Measurements from ENCODE around the gene HOXD13. TPM values are rescaled to one million over a fixed set of nuclear protein-coding genes. Genes with fewer than 3 reads are reported as not detected.

Gene HOXD13
- total and polyA plus RNA-seq, 2 experiments from 2014 or later = not detected

GRCh38 chr2:176102309-176102866, 9.9 kb downstream of the HOXD13 start:
- DNase-seq (ENCODE audit: low spot score) (no peak), ATAC-seq (no peak)
- TF ChIP-seq EZH2 (IDR thresholded peaks at IDR 0.05; ENCODE audit: low read depth, unreplicated experiment) (peak; percentile 74), NANOG (IDR thresholded peaks at IDR 0.05; ENCODE audit: borderline replicate concordance) (no peak), ETS1 (IDR thresholded peaks at IDR 0.05) (no peak), REST (IDR thresholded peaks at IDR 0.05; ENCODE audit: unreplicated experiment) (no peak), ZNF462 (CRISPR knock-in tag; IDR thresholded peaks at IDR 0.05) (no peak)
- TF ChIP-seq, protein P1, sequence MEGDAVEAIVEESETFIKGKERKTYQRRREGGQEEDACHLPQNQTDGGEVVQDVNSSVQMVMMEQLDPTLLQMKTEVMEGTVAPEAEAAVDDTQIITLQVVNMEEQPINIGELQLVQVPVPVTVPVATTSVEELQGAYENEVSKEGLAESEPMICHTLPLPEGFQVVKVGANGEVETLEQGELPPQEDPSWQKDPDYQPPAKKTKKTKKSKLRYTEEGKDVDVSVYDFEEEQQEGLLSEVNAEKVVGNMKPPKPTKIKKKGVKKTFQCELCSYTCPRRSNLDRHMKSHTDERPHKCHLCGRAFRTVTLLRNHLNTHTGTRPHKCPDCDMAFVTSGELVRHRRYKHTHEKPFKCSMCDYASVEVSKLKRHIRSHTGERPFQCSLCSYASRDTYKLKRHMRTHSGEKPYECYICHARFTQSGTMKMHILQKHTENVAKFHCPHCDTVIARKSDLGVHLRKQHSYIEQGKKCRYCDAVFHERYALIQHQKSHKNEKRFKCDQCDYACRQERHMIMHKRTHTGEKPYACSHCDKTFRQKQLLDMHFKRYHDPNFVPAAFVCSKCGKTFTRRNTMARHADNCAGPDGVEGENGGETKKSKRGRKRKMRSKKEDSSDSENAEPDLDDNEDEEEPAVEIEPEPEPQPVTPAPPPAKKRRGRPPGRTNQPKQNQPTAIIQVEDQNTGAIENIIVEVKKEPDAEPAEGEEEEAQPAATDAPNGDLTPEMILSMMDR (conservative IDR thresholded peaks at IDR 0.05; ENCODE audit: low read depth in 2 of 2) = no peak
- Mint-ChIP-seq H3K27me3 (ENCODE audit: insufficient read depth, low read depth, poor library complexity) (peaks cover 97% of the 10 kb centered on the region), H3K4me1 (peaks cover 42% of the 10 kb centered on the region), H3K27ac (no peak overlapping the region), H3K36me3 (ENCODE audit: low read depth) (no peaks in the 10 kb centered on the region; the same call in 2 of the 3 replicates), H3K4me3 (no peak overlapping the region), H3K9me3 (peaks cover 3% of the 10 kb centered on the region; the same call in 1 of the 3 replicates)
- Histone ChIP-seq H3K27ac (ENCODE audit: low read depth) (no peak overlapping the region), H3K4me2 (no peak overlapping the region), H3F3A (replicated peaks; ENCODE audit: low read depth) (peaks cover 31% of the 10 kb centered on the region), H3K36me3 (ENCODE audit: insufficient read depth) (no peaks in the 10 kb centered on the region; the same call in 1 of the 2 replicates), H3K4me3 (no peak overlapping the region), H3K9me2 (ENCODE audit: insufficient read depth) (no peaks in the 10 kb centered on the region), H3K79me2 (replicated peaks; ENCODE audit: insufficient read depth) (no peaks in the 10 kb centered on the region), H4K20me1 (replicated peaks; ENCODE audit: insufficient read depth) (peaks cover 36% of the 10 kb centered on the region), H2AFZ (no peak overlapping the region), H3K27me3 (ENCODE audit: insufficient read depth) (peaks cover 98% of the 10 kb centered on the region), H3K4me1 (ENCODE audit: insufficient read depth) (peaks cover 58% of the 10 kb centered on the region)
